Lung (tissue), 12 donors: Measurements from ENCODE around the gene EPN1. TPM values are rescaled to one million over a fixed set of nuclear protein-coding genes. Genes with fewer than 3 reads are reported as not detected.

ENCODE experiments used
- ATAC-seq: fragments of 200-7000 bp; cut with Tn5 transposase; one replicate; pipeline ENCODE4 v1.9.1; 2020; ENCODE audit warnings: moderate number of reproducible peaks; ENCODE audit not compliant: insufficient read depth, low FRiP score
- DNase-seq, 3 donors: peaks; one replicate each; pipeline ENCODE4 v3.0.0-alpha.2; 2013 to 2017
- H3K27ac ChIP-seq, 2 donors: one replicate each; pipeline ENCODE4 v1.5.1; 2013; ENCODE audit warnings: mild to moderate bottlenecking in 2 of 2, moderate library complexity in 2 of 2, control low read depth in 1 of 2, inconsistent platforms in 1 of 2, low read depth in 1 of 2, low read length in 1 of 2
- H3K27me3 ChIP-seq, 3 donors: one replicate each; pipeline ENCODE4 v1.5.1; 2013; ENCODE audit warnings: low read length in 2 of 3; ENCODE audit not compliant: control insufficient read depth in 3 of 3, insufficient read depth in 3 of 3
- H3K36me3 ChIP-seq, 4 donors: one replicate each; pipeline ENCODE4 v1.5.1; 2013; ENCODE audit warnings: low read length in 4 of 4, mild to moderate bottlenecking in 1 of 4, moderate library complexity in 1 of 4; ENCODE audit not compliant: control insufficient read depth in 4 of 4, insufficient read depth in 4 of 4
- H3K4me1 ChIP-seq, 5 donors: one replicate each; pipeline ENCODE4 v1.5.1; 2013; ENCODE audit warnings: low read length in 5 of 5, mild to moderate bottlenecking in 2 of 5, moderate library complexity in 1 of 5; ENCODE audit not compliant: control insufficient read depth in 5 of 5, insufficient read depth in 5 of 5
- H3K4me3 ChIP-seq: one replicate; pipeline ENCODE4 v1.5.1; 2013; ENCODE audit warnings: mild to moderate bottlenecking, control low read depth, moderate library complexity
- H3K9ac ChIP-seq, 2 donors: one replicate each; pipeline ENCODE4 v1.5.1; 2013; ENCODE audit warnings: low read length in 2 of 2, control low read depth in 1 of 2; ENCODE audit not compliant: insufficient read depth in 1 of 2
- H3K9me3 ChIP-seq, 4 donors: one replicate each; pipeline ENCODE4 v1.5.1; 2013; ENCODE audit warnings: low read length in 3 of 4, mild to moderate bottlenecking in 1 of 4, moderate library complexity in 1 of 4; ENCODE audit not compliant: control insufficient read depth in 4 of 4, insufficient read depth in 3 of 4
- CTCF ChIP-seq: IDR thresholded peaks from 2 replicates; pipeline ENCODE4 v1.5.1; 2012; ENCODE audit warnings: mild to moderate bottlenecking; ENCODE audit errors: control extremely low read depth, extremely low read depth
- WGBS, 2 donors: extraction: QIAGEN DNeasy Blood & Tissue Kit; methylation state at CpG; one replicate each; pipeline ENCODE4 v1.1.7; 2013; 5-methylcytosine and 5-hydroxymethylcytosine counted together
- polyA plus RNA-seq, 2 donors: library from polyadenylated mRNA; stranded (reverse); fragments of 200-250 nt; gene quantifications; one replicate each; pipeline ENCODE4 v1.2.1, GENCODE V29; 2013
- total RNA-seq, 2 donors: library from RNA; depleted of rRNA in 1 of 2; stranded (reverse); fragments of >200 nt in 1 of 2; gene quantifications; one replicate each; pipeline ENCODE4 v1.2.1, GENCODE V29; 2014 to 2021
- donor health status: control.
- donor health status: control.
- donor health status: Bipolar disorder and iron deficiency.
- donor health status: healthy.
- donor health status: DM: yes; HTN: yes; CAD: no.

The EPN1 gene
- total and polyA plus RNA-seq, 4 donors, result 84.8 to 140 (median 99.5) TPM

GRCh38 chr19:55692681-55693081 lies 17.7 kb downstream of the EPN1 start:
- TF ChIP-seq CTCF, result no peak
- 95% methylated on average over 19 of the region's 19 CpGs for WGBS, 2 donors
- no peak overlapping the region for H3K9ac ChIP-seq
- no peak overlapping the region for H3K4me3 ChIP-seq
- no peaks in the 10 kb centered on the region for H3K27me3 ChIP-seq
- peaks cover 10 to 92% (median 19%) of the 10 kb centered on the region in 4 donors for H3K36me3 ChIP-seq
- no peak overlapping the region for H3K27ac ChIP-seq
- no peak for DNase-seq
- no peak for ATAC-seq
- H3K9me3 ChIP-seq, result no peaks in the 10 kb centered on the region
- no peaks in the 10 kb centered on the region for H3K4me1 ChIP-seq

DNA sequence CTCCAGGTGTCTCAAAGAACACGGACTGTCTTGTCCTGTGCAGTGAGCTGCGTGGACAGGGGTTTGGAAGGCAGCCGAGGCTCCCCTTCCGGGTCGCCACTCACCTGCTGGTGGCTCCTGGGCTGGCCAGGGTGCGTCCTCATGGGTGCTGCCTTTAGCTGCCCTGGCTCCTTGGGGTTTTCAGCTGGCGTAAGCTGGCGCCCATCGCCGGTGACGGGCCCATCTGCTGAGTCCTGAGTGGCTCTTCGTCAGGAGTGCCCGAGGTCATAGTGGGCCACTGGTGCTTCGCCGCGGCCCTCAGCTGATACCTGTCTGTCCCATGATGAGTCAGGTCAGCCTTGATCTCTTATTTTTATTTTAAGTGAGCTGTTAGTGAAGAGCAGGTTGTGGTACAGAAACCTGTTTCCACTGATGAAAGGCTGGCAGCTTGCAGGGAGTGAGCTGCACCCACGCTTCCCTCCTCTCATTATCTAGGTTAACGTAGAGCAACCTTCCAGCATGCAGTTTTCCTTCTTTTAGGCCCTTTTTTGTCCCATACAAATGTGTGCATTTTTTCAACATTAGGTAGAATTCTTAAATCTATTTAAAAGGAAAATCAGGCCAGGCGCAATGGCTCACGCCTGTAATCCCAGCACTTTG lies 18.4 kb downstream of the EPN1 start:
- no peaks in the 10 kb centered on the region for H3K4me1 ChIP-seq
- H3K9ac ChIP-seq, result no peak overlapping the region
- 97 to 98% methylated on average over 20 of the region's 20 CpGs for whole genome bisulfite sequencing, 2 donors
- H3K4me3 ChIP-seq, result no peak overlapping the region
- no peak for TF ChIP-seq CTCF
- H3K36me3 ChIP-seq, result peaks cover 10 to 91% (median 17%) of the 10 kb centered on the region in 4 donors
- H3K27me3 ChIP-seq, result no peaks in the 10 kb centered on the region
- no peaks in the 10 kb centered on the region for H3K9me3 ChIP-seq
- H3K27ac ChIP-seq, result no peak overlapping the region
- DNase-seq (no peak), ATAC-seq (no peak)

- peaks cover 10 to 88% (median 15%) of the 10 kb centered on the region in 4 donors for H3K36me3 ChIP-seq
These were observed 19.2 kb downstream of the EPN1 start for GRCh38 chr19:55694241-55694655.

More at GRCh38 chr19:55694241-55694655, 19.2 kb downstream of the EPN1 start:
- Histone ChIP-seq H3K9me3 (no peaks in the 10 kb centered on the region), H3K4me3 (no peak overlapping the region), H3K4me1 (no peaks in the 10 kb centered on the region), H3K9ac (no peak overlapping the region), H3K27me3 (no peaks in the 10 kb centered on the region), H3K27ac (no peak overlapping the region)
- 92% methylated on average over 15 of the region's 15 CpGs for WGBS, 2 donors
- TF ChIP-seq CTCF, result no peak
- DNase-seq (no peak), ATAC-seq (no peak)
